ENCODE results near the gene ATRX.
A peak's percentile ranks its signal among the peaks of the same experiment; 100 is the strongest.
"Not testable (repeated sequence)": the region's sequence is repeated elsewhere in the genome, so short reads cannot be mapped to it uniquely, and the experiment has no call there.

ATRX gene, protein sequence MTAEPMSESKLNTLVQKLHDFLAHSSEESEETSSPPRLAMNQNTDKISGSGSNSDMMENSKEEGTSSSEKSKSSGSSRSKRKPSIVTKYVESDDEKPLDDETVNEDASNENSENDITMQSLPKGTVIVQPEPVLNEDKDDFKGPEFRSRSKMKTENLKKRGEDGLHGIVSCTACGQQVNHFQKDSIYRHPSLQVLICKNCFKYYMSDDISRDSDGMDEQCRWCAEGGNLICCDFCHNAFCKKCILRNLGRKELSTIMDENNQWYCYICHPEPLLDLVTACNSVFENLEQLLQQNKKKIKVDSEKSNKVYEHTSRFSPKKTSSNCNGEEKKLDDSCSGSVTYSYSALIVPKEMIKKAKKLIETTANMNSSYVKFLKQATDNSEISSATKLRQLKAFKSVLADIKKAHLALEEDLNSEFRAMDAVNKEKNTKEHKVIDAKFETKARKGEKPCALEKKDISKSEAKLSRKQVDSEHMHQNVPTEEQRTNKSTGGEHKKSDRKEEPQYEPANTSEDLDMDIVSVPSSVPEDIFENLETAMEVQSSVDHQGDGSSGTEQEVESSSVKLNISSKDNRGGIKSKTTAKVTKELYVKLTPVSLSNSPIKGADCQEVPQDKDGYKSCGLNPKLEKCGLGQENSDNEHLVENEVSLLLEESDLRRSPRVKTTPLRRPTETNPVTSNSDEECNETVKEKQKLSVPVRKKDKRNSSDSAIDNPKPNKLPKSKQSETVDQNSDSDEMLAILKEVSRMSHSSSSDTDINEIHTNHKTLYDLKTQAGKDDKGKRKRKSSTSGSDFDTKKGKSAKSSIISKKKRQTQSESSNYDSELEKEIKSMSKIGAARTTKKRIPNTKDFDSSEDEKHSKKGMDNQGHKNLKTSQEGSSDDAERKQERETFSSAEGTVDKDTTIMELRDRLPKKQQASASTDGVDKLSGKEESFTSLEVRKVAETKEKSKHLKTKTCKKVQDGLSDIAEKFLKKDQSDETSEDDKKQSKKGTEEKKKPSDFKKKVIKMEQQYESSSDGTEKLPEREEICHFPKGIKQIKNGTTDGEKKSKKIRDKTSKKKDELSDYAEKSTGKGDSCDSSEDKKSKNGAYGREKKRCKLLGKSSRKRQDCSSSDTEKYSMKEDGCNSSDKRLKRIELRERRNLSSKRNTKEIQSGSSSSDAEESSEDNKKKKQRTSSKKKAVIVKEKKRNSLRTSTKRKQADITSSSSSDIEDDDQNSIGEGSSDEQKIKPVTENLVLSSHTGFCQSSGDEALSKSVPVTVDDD (N-terminal part only)

DNA sequence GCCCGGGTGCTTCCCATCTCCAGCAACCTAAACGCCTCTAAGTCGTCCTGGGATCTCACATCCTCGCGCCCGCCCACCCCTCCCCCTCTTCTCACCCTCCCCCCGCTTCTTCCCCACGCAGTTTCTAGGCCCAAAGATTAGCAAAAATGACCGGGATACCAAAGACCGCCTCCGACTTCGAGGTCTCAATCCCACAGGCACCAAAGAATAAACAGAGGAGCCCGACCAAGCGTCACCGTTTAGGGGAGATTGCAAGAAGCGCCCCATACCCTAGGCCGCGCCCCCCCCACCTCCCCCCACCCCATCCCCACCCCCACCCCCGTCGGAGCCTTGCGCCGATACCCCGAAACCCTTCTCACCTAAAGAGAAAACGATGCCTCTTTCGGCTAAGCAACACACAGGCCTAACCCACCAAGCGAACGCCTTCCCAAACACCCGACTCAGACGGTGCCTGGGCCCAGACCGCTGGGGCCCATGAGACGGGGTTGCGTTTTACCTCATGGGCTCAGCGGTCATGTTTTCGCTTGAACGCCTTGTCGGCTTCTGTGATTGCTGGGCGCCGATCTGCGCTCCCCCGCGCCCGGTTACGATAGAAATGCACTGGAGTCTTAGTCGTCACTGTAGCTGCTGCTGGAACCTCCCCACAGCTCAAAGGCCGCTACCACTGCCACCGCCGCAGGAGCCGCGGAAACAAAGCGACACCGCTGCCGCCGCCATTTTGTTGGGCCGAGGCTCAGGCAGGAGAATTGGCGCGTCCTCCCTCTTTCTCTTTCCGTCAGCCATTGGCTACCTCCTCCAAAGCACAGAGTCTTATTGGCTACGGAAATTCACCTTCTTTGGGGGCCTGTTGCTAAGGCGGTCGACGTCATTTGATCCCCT lies at the start of gene ATRX:
Gene ATRX, minus strand, starts transcription at position 731 of the 879 bp plus-strand sequence. Its CDS starts 215 bp downstream, at position 516.
- peak; percentile 83 for DNase-seq

DNA sequence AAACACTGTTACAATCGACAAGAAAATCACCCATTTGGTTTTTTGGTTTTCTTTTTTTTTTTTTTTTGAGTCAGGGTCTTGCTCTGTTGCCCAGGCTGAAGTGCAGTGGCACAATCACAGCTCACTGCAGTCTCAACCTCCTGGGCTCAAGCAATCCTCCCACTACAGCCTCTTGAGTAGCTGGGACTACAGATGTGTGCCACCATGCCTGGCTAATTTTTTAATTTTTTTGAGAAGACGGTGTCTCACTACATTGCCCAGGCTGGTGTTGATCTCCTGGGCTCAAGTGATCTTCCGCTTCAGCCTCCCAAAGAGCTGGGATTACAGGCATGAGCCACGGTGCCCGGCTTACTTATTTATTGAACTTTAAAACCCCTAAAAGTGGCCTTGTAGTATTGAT lies 45.5 kb upstream of the ATRX start:
- not testable (repeated sequence) for DNase-seq

DNA sequence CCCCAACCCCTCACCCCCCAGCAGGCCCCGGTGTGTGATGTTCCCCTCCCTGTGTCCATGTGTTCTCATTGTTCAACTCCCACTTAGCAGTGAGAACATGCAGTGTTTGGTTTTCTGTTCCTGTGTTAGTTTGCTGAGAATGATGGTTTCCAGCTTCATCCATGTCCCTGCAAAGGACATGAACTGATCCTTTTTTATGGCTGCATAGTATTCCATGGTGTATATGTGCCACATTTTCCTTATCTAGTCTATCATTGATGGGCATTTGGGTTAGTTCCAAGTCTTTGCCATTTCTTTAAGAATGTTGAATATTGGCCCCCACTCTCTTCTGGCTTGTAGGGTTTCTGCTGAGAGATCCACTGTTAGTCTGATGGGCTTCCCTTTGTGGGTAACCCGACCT lies 36.0 kb upstream of the ATRX start:
- not testable (repeated sequence) for DNase-seq

DNA sequence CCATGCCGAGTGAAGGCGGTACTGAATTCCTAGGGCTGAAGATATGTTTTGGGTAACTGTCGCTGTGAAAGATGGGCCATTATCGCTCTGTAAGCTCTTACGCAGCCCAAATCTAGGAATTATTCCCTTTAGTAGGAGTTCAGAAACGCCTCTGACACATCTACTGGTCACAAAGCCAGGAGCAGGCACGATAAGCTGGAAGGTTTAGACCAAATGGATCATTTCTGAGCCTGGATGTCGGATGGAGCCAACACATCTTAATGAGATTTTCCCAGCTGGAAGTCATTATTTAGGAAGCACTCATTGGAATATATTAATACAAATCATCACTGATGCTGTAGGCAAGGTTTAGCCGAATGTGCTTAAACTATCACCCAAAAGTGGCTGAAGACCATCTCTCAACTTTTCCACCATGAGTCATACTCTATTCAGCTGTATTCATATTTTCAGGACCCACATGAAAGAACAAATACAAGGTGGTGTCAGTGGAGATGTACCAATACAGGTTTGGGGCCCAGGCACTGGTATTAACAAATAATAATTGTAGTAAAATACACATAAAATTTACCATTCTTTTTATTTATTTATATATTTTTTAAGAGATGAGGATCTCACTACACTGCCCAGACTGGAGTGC lies 34.2 kb upstream of the ATRX start:
- no peak for DNase-seq

DNA sequence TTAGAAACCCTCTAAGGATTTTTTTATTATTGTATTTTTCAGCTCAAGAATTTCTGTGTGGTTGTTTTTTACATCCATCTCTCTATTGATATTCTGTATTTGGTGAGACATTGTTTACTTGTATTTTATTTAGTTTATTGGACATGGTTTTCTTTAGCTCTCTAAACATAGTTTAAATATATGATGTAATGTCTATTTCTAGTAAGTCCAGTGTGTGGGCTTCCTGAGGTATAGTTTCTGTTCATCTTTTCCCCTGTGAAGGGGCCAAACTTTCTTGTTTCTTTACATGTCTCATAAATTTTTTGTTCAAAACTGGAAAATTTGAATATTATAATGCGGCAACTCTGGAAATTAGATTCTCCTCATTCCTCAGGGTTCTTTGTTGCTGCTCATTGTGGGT lies 28.2 kb upstream of the ATRX start:
- no peak for DNase-seq

DNA sequence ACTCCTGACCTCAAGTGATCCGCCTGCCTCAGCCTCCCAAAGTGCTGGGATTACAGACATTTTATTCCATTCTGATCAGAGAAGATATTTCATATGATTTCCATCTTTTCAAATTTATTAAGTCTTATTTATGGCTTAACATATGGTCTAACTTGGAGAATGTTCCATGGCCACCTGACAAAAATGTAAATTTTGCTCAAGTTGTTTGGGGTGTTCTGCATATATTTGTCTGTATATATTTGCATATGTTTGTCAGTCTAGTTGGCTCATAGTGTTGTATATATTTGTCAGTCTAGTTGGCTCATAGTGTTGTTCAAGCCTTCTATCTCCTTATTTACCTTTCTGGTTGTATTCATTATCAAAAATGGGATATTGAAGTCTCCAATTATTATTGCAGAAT lies 16.2 kb upstream of the ATRX start:
- DNase-seq = no peak

DNA sequence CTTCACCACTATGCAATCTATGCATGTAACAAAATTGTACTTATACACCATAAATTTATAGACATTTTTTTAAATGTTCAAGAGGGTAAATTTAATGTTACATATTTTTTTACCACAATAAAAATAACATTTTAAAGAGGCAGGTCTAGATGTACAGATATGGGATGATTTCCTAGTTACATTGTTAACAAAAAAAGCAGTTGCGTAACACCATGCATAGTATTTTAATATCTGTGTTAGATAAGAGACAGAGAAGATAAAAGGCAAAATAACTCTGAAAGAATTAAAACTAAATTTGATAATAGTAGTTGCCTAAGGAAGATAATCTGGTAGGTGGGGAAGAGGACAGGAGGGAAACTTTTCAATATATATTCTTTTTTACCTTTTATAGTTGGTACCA lies 9.1 kb upstream of the ATRX start:
- no peak for DNase-seq

DNA sequence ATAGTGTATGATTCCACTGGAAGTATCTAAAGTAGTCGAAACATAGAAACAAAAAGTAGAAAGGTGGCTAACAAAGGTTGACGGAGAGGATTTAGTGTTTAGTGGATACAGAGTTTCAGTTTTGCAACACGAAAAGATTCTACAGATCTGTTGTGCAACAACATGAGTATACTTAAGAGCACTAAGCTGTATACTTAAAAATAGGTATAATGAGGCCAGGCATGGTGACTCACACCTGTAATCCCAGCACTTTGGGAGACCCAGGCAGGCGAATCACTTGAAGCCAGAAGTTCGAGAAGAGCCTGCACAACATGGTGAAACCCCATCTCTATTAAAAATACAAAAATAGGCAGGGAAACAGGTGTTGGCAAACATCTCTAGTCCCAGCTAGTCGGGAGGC lies 7.9 kb upstream of the ATRX start:
- DNase-seq = no peak

DNA sequence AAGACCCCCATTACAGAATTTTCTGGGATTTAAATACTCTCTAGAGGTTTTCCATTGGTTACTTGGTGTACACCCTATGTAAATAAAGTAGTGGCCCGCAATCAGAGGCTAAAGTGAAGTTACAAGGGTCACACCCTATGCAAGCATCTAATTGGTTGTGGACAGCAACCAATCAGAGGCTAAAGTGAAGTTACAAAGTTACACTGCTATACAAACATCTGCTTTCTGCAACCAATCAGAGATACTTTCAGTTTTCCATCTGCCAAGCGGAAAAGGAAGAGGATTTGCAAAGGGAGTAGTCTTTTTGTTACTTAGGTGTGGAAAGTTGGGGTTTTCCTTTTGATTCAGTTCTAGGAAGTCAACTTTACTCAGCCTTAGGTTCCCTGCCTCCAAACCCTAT lies 2.0 kb upstream of the ATRX start:
- DNase-seq = no peak

DNA sequence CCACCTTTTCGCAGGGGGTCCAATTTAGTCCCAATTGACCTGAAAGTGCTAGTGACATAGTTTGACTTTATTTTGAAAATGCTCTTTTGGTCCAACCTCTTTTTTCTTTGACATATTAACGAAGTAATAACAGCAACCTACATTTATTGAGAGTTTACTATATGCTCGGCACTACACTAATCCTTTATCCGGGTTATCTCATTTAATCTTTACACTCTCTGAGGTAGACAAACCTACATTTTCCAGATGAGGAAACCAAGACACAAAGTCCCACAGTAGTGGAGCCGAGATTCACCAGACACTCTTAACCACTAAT lies 307 bp upstream of the ATRX start:
- DNase-seq = no peak

DNA sequence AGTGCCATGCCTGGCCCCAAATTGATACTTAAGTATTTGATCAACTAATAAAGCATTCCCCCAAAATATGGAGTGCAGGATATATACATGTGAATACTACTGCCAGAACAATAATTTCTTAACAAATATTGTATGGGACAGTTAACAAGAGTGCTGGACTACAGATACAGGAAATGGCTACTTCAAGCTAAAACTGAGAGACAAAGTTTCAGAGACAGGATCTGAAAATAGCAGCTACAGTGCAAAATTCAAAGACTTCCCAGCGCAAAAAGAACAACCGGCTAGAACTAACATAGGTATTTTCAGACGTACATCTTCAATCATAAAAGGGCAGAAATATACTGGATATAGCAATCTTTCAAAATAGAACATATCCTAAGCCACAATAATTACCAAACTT lies 6.3 kb downstream of the ATRX start:
- DNase-seq = no peak

DNA sequence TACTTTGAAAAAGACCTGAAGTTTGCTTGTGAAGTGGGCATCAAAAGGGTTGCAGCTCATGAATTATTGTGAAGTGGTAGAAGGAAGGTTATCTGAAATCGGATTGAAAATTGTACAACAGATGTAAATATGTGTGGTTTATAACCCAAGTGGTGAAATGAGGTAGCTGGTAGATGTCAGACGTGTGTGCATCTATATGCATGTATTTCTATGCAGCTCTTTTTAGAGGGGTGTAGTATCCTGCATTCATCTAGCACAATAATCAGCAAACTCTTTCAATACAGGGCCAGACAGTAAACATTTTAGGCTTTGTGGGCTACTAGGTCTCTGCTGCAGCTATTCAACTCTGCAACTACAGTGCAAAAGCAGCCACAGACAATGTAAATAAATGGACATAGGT lies 9.4 kb downstream of the ATRX start:
- DNase-seq = no peak

DNA sequence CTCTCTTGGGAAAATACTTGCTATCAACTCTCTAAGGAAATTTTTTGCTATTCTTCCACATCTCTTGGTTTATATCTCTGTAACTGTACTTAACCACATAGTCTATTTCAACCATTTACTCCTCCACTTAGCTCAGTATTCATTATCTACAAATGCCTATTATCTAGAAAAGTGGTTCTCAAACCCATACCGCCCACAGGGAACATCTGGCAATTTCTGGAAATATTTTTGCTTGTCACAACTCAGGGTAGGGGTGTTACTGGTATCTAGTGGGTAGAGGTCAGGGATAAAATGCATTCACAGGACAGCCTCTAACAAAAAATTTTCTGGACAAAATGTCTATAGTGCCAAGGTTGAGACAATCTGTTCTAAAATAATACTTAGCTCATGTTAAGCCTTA lies 14.4 kb downstream of the ATRX start:
- DNase-seq = no peak

DNA sequence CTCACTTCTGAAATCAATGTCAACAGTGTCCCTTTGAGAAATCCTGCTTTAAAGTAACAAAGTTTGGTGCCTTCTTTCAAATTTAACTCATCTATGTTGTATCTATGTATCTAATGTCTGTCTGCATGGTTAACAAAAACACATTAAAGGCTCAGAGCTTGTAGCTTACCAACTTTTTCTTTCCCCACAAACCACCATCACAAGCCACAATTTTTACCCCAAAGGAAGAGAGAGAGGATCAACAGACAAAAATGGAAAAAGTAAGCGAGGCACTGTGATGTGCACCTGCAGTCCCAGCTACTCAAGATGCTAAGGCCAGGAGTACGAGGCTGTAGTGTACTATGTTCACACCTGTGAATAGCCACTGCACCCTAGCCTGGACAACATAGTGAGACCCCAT lies 17.2 kb downstream of the ATRX start:
- DNase-seq = no peak

DNA sequence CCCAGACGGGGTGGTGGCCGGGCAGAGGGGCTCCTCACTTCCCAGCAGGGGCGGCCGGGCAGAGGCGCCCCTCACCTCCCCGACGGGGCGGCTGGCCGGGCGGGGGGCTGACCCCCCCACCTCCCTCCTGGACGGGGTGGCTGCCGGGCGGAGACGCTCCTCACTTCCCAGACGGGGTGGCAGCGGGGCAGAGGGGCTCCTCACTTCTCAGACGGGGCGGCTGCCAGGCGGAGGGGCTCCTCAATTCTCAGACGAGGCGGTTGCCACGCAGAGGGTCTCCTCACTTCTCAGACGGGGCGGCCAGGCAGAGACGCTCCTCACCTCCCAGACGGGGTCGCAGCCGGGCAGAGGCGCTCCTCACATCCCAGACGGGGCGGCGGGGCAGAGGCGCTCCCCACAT lies 19.8 kb downstream of the ATRX start:
- not testable (repeated sequence) for DNase-seq

DNA sequence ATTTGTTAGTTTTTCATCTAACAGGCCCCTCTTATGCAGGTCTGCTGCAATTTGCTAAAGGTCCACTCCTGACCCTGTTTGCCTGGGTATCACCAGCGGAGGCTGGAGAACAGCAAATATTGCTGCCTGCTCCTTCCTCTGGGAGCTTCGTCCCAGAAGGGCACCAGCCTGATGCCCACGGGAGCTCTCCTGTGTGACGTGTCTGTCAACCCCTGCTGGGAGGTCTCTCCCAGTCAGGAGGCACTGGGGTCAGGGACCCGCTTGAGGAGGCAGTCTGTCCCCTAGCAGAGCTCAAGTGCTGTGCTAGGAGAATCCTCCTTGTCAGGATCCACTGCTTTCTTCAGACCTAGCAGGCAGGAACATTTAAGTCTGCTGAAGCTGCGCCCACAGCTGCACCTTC lies 30.5 kb downstream of the ATRX start:
- no peak for DNase-seq

DNA sequence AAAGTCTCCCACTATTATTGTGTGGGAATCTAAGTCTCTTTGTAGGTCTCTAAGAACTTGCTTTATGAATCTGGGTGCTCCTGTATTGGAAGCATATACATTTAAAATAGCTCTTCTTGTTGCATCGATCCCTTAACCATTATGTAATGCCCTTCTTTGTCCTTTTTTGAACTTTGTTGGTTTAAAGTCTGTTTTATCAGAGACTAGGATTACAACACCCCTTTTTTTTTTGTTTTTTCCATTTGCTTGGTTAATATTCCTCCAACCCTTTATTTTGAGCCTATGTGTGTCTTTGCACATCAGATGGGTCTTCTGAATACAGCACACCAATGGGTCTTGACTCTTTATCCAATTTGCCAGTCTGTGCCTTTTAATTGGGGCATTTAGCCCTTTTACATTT lies 32.1 kb downstream of the ATRX start:
- DNase-seq = not testable (repeated sequence)

DNA sequence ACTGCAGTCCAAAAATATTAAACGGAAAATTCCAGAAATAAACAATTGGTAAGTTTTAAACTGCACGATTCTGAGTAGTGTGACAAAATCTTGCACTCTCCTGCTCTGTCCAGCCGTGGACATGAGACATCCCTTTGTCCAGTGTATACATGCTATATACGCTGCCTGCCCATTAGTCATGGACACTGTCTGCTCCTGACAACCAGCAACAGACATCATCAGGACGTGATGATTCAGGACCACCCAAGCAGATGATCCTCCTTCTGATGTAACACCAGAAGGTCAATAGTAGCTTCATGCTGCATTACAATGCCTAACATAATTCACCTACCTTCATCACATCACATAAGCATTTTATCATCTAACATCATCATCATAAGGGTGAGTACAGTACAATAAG lies 36.3 kb downstream of the ATRX start:
- DNase-seq = no peak

DNA sequence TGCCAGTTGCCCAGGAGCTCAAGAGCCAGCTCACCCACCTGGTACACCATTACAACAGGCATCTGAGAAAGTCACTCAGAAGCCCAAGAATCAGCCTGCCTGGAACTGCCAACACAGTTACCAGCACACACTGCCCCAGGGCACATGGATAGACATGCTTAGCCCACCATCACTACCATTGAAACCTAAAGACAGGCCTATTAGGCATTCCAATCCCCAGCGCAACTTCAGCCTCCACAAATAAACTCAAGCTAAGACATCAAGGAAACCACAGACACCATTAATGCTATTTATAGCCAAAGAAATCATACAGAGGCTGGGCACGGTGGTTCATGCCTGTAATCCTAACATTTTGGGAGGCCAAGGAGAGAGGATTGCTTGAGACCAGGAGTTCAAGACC lies 42.3 kb downstream of the ATRX start:
- DNase-seq = no peak

DNA sequence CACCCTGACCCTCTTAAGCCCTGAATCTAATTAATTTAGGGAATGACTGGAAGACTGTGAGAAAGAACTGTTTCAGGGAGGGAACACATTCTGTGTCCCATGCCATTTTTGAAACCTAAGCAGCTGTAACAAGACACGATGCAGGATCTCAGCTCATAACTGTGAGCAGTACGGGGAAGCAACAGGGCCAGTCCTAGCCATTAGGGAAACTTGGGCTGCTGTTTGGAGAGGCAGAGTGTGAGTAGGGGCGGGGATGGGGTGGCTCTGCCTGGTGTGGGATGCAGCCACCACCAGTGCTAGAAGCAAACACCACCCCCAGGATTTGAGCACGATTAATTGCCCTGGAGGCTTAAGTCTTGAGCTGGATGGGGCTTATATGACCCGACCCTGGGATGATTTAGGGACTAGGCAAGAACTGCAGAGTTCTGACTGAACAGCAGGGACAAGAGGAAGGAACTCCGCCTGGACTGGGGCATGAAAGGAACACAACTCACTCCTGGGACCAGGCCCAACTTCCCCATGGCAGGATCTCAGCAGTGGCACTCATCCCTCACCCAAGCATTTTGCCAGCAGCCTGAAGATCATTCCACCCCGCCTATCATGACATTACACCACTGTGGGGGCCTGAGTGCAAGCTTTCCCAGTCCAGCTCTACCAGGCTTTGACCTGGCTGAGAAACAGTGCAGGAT lies 43.1 kb downstream of the ATRX start:
- no peak for DNase-seq

DNA sequence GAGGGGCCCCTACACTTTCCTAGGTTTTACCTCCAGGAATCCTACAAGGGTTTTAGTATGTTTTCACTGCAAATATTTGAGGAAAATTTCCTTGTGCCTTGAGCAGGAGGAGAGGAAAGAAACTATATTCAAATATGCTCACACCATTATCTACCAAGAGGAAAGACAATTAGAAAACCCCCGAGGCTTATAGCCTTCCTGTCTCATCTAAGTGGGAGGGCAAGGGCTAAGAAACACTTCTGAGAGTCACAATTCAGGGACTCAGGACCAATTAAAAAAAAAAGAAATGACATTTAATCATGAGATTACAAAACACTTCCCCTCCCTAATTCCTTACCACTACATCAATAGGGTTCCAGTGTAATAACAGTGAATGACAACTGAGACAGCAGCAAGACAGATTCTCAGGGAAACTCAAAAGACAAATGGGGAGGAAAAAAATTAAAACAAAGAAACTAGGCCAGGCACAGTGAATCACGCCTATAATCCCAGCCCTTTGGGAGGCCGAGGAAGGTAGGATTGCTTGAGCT lies 45.6 kb downstream of the ATRX start:
- no peak for DNase-seq
